Left kidney (tissue), 2 donors: ENCODE measurements around the gene RNPEP. TPM values are rescaled to one million over a fixed set of nuclear protein-coding genes. Genes with fewer than 3 reads are reported as not detected.
"Not testable (repeated sequence)": the region's sequence is repeated elsewhere in the genome, so short reads cannot be mapped to it uniquely, and the experiment has no call there.

Experiments
- DNase-seq: peaks from one replicate; pipeline ENCODE4 v3.0.0-alpha.2; 2013
- polyA plus RNA-seq: library from polyadenylated mRNA; unstranded; fragments of 120-200 nt; gene quantifications from one replicate; pipeline ENCODE4 v1.2.1, GENCODE V29; 2013; ENCODE audit not compliant: insufficient read length

RNPEP gene
- polyA plus RNA-seq, 1 donor: 74.5 TPM

- peak; percentile 88 for DNase-seq
These were observed 52.4 kb downstream of the RNPEP start for GRCh38 chr1:202034683-202035462.

- no peak for DNase-seq
These were observed 54.3 kb downstream of the RNPEP start for GRCh38 chr1:202036595-202037387.

- no peak for DNase-seq
These were observed 55.4 kb downstream of the RNPEP start for GRCh38 chr1:202037706-202038296.

- no peak for DNase-seq
These were observed 56.4 kb downstream of the RNPEP start for GRCh38 chr1:202038688-202039346.

GRCh38 chr1:202045705-202046104, 63.3 kb downstream of the RNPEP start:
- DNase-seq: no peak

- DNase-seq: no peak
These were observed 63.8 kb downstream of the RNPEP start for GRCh38 chr1:202046227-202046626.

- DNase-seq: no peak
These were observed 64.6 kb downstream of the RNPEP start for GRCh38 chr1:202046748-202047708.

GRCh38 chr1:202047977-202048376, 65.5 kb downstream of the RNPEP start:
- DNase-seq: no peak

- DNase-seq: no peak
These were observed 66.7 kb downstream of the RNPEP start for GRCh38 chr1:202049129-202049528.

GRCh38 chr1:202054094-202054493, 71.6 kb downstream of the RNPEP start:
- DNase-seq: no peak

GRCh38 chr1:202054673-202055072, 72.2 kb downstream of the RNPEP start:
- DNase-seq: not testable (repeated sequence)

Other genes with a start within 250 kb of the RNPEP start
- gene IPO9, start 153.5 kb upstream of the RNPEP start, polyA plus RNA-seq: 90.2 TPM
- gene SHISA4, start 93.8 kb upstream of the RNPEP start, polyA plus RNA-seq: 11.8 TPM
- 3.9 TPM for gene LMOD1, start 36.1 kb upstream of the RNPEP start, polyA plus RNA-seq
- gene TIMM17A, start 27.1 kb upstream of the RNPEP start, polyA plus RNA-seq: 73.1 TPM
- 60.0 TPM for gene ELF3, start 27.9 kb downstream of the RNPEP start, polyA plus RNA-seq
- gene GPR37L1, start 140.3 kb downstream of the RNPEP start, polyA plus RNA-seq: 0.12 TPM
- 38.9 TPM for gene ARL8A, start 162.1 kb downstream of the RNPEP start, polyA plus RNA-seq
- gene PTPN7, start 178.0 kb downstream of the RNPEP start, polyA plus RNA-seq: 1.3 TPM
- 0.90 TPM for gene LGR6, start 211.2 kb downstream of the RNPEP start, polyA plus RNA-seq